ENCODE measurements around the gene ATP5F1B. TPM values are rescaled to one million over a fixed set of nuclear protein-coding genes. Genes with fewer than 3 reads are reported as not detected.

Gene ATP5F1B
- total and polyA plus RNA-seq, 2 of the 13 experiments (the other 11 are each of a cell fraction or from before 2014, with no cell fraction given), result 1,051 to 1,180 TPM

GRCh38 chr12:56634837-56635791 is 10.7 kb downstream of the ATP5F1B start (continued):
- no peak for TF ChIP-seq ZNF674 (CRISPR knock-in tag; IDR thresholded peaks at IDR 0.05; ENCODE audit: low read depth)
- TF ChIP-seq ZNF337 (CRISPR knock-in tag; IDR thresholded peaks at IDR 0.05; ENCODE audit: borderline replicate concordance, low read depth), result no peak
- TF ChIP-seq PPARG (CRISPR knock-in tag; conservative IDR thresholded peaks at IDR 0.05), result 0 out of 2 replicates have a peak, but pooled peaks have one; percentile 14
- TF ChIP-seq RNF2 (conservative IDR thresholded peaks at IDR 0.05; ENCODE audit: low read depth), result no peak
- peak; percentile 51 for TF ChIP-seq SAP130 (CRISPR knock-in tag; IDR thresholded peaks at IDR 0.05; ENCODE audit: low read depth)
- peak; percentile 61; the same call in 1 of the 2 replicates for TF ChIP-seq ZNF263 (CRISPR knock-in tag; IDR thresholded peaks at IDR 0.05)
- no peak for TF ChIP-seq HOXD1 (CRISPR knock-in tag; IDR thresholded peaks at IDR 0.05)
- no peak for TF ChIP-seq NFE2L1 (CRISPR knock-in tag; IDR thresholded peaks at IDR 0.05; ENCODE audit: borderline replicate concordance)
- 0 out of 2 replicates have a peak, but pooled peaks have one; percentile 24 for TF ChIP-seq ARNT2 (CRISPR knock-in tag; IDR thresholded peaks at IDR 0.05; ENCODE audit: low read depth)

GRCh38 chr12:56634242-56634836 is 11.4 kb downstream of the ATP5F1B start:
- Histone ChIP-seq H3K27ac (ENCODE audit: extremely low read length, insufficient read depth, low read length) (peak overlapping the region; percentile 44), H4K20me1 (ENCODE audit: insufficient read depth, low read length) (no peaks in the 10 kb centered on the region), H3K4me2 (ENCODE audit: low read depth, low read length) (peak overlapping the region; percentile 100), H3K9ac (ENCODE audit: insufficient read depth, low read depth, low read length) (peak overlapping the region; percentile 77), H3K79me2 (ENCODE audit: insufficient read depth, low read length) (peaks cover 34% of the 10 kb centered on the region), H3K4me3 (replicated peaks in 1 of 3; ENCODE audit: insufficient read depth in 1 of 3, low read depth in 2 of 3, low read length in 3 of 3) (peak overlapping the region; percentile 68 to 92 (median 80)), H2AFZ (ENCODE audit: low read length) (no peak overlapping the region), H3K9me3 (ENCODE audit: low read length) (no peaks in the 10 kb centered on the region), H3K36me3 (replicated peaks in 1 of 2; ENCODE audit: control insufficient read depth in 1 of 2, insufficient read depth in 2 of 2, low read length in 2 of 2) (peaks cover 0 to 17% of the 10 kb centered on the region in 2 experiments; a peak in 4 of 5 replicates), H3K27me3 (ENCODE audit: control insufficient read depth in 1 of 2, insufficient read depth in 2 of 2, low read length in 2 of 2) (peaks cover 0 to 3% of the 10 kb centered on the region in 2 experiments; a peak in 1 of 5 replicates), H3K4me1 (ENCODE audit: insufficient read depth, low read length) (peaks cover 49% of the 10 kb centered on the region)
- intact Hi-C loops (cut with micrococcal nuclease; ENCODE audit: unreplicated experiment), result no loop called here
- ATAC-seq (peak; percentile 37), DNase-seq (ENCODE audit: low spot score) (peak; percentile 70), FAIRE-seq (no peak)
- ChIA-PET POLR2A (interaction anchor here (0.6 to 3.9 kb wide), 9 partner anchors 10 to 274 kb away, joined by 3 to 40 read pairs (median 3); partner anchors contain the start of genes ATP5F1B, NACA, PTGES3 and STAT2), CTCF (ENCODE audit: low intra/inter-chr PET ratio, low total read pairs) (no interaction called here)
- in situ Hi-C loops (cut with HindIII; ENCODE audit: extremely low pct_ligation_motif_present, low pct_unique_long_range_greater_than_20kb), result no loop called here
- BruUV-seq (replicated peaks), result no TSS peak
- WGBS (ENCODE audit: low lambda C conversion rate), result under 1% methylated on average over 24 of the region's 27 CpGs
- TF ChIP-seq TCF7 (IDR thresholded peaks at IDR 0.05; ENCODE audit: low read depth) (no peak), PAXIP1 (CRISPR knock-in tag; conservative IDR thresholded peaks at IDR 0.05) (0 out of 2 replicates have a peak, but pooled peaks have one; percentile 13), ZFP36 (IDR thresholded peaks at IDR 0.05; ENCODE audit: borderline replicate concordance, low read depth, low read length, partially characterized antibody) (no peak), LBX2 (CRISPR knock-in tag; IDR thresholded peaks at IDR 0.05; ENCODE audit: borderline replicate concordance) (no peak), E2F5 (CRISPR knock-in tag; conservative IDR thresholded peaks at IDR 0.05) (no peak), REXO4 (CRISPR knock-in tag; IDR thresholded peaks at IDR 0.05; ENCODE audit: borderline replicate concordance) (0 out of 2 replicates have a peak, but pooled peaks have one; percentile 13), ZNF501 (CRISPR knock-in tag; IDR thresholded peaks at IDR 0.05) (peak; percentile 52; the same call in 1 of the 2 replicates)

All from HepG2 (cell line).